ENCODE data around the gene NF2. TPM values are rescaled to one million over a fixed set of nuclear protein-coding genes. Genes with fewer than 3 reads are reported as not detected.

NF2 gene
- total and polyA plus RNA-seq, 2 of the 8 experiments (the other 6 are each of a cell fraction or from before 2014, with no cell fraction given): 17.6 to 53.6 TPM

GRCh38 chr22:29738118-29738815, 134.8 kb downstream of the NF2 start (continued):
- TF ChIP-seq SRF (IDR thresholded peaks at IDR 0.05; ENCODE audit: low read depth, low read length) (no peak), RFX5 (IDR thresholded peaks at IDR 0.05; ENCODE audit: borderline replicate concordance, low read depth, low read length) (no peak), BCL11A (IDR thresholded peaks at IDR 0.05; ENCODE audit: low read depth in 2 of 2, low read length in 2 of 2) (no peak), SP2 (IDR thresholded peaks at IDR 0.05; ENCODE audit: low read length) (no peak), EP300 (IDR thresholded peaks at IDR 0.05; ENCODE audit: borderline replicate concordance in 1 of 2, low read depth in 2 of 2, low read length in 2 of 2) (no peak)
